Tibial nerve (tissue), 3 donors: ENCODE data around the gene NEGR1.

Experiments
- POLR2A ChIP-seq, 2 donors: fragments of 450-650 bp; IDR thresholded peaks; one replicate each; pipeline ENCODE4 v1.6.1; 2017; ENCODE audit warnings: antibody characterized with exemption in 2 of 2, mild to moderate bottlenecking in 2 of 2, moderate library complexity in 2 of 2
- TF ChIP-seq, protein P1 (sequence below), 5 experiments: fragments of 200-600 bp in 3 of 5; fragments of 450-650 bp in 2 of 5; sonication (generic) in 3 of 5; IDR thresholded peaks; one replicate each; pipeline ENCODE4 v1.5.1; 2016 to 2019; ENCODE audit warnings: antibody characterized with exemption in 5 of 5, mild to moderate bottlenecking in 3 of 5, moderate library complexity in 2 of 5

DNA sequence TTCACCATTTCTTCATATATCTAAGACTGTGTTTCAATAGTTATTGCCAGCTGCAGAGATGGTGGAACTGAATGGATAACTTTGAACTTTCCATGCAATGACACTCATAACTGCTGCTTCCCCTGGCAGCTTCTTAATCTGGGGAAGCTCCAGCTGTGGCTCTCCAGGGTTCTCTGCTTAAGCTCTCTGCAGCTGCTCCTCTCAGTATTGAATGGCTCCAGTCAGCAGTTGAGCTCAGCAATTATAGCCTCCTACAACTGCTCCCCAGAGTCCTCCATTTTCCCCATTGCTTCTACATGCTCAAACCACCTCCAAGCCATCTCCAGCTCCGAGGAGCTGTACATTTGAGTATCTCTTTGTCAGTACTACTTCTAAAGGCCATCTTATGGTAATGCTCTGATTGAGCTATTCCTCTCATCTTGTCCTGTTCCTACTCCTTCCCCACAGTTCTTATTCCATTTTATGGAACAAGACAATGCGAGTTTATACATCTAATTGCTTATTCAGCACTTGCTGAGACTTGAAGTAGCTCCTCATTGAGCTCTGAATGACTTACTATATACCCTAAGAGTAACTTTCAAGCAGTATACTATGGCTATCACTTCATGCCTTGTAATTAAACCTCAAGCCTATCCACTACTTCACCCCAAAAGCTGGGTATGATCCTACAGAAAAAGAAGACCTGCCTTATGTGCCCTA, 362.4 kb downstream of the NEGR1 start:
- TF ChIP-seq, protein P1, sequence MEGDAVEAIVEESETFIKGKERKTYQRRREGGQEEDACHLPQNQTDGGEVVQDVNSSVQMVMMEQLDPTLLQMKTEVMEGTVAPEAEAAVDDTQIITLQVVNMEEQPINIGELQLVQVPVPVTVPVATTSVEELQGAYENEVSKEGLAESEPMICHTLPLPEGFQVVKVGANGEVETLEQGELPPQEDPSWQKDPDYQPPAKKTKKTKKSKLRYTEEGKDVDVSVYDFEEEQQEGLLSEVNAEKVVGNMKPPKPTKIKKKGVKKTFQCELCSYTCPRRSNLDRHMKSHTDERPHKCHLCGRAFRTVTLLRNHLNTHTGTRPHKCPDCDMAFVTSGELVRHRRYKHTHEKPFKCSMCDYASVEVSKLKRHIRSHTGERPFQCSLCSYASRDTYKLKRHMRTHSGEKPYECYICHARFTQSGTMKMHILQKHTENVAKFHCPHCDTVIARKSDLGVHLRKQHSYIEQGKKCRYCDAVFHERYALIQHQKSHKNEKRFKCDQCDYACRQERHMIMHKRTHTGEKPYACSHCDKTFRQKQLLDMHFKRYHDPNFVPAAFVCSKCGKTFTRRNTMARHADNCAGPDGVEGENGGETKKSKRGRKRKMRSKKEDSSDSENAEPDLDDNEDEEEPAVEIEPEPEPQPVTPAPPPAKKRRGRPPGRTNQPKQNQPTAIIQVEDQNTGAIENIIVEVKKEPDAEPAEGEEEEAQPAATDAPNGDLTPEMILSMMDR (IDR thresholded peaks at IDR 0.05): no peak
- TF ChIP-seq POLR2A (IDR thresholded peaks at IDR 0.05): no peak
